Right lobe of liver (tissue), 6 donors: ENCODE data around the gene APPL1. TPM values are rescaled to one million over a fixed set of nuclear protein-coding genes. Genes with fewer than 3 reads are reported as not detected.

ENCODE experiments used
- ATAC-seq, 4 donors: fragments of 200-7000 bp; cut with Tn5 transposase; one replicate each; pipeline ENCODE4 v1.9.1; 2020; ENCODE audit warnings: mild to moderate bottlenecking in 4 of 4, moderate library complexity in 4 of 4
- DNase-seq, 3 donors: peaks; one replicate each; pipeline ENCODE4 v3.0.0-alpha.2; 2020
- H3K27ac ChIP-seq, 3 donors: fragments of 200-600 bp; one replicate each; pipeline ENCODE4 v1.8.0; 2022
- H3K27me3 ChIP-seq, 2 donors: fragments of 200-600 bp; one replicate each; pipeline ENCODE4 v1.8.0; 2022
- H3K36me3 ChIP-seq, 4 donors: fragments of 200-600 bp; sonication (generic) in 1 of 4; one replicate each; pipeline versions ENCODE4 v1.5.1 to v1.8.0; 2017 to 2022; ENCODE audit warnings: control low read depth in 1 of 4
- H3K4me1 ChIP-seq, 4 donors: fragments of 200-600 bp; sonication (generic) in 1 of 4; one replicate each; pipeline versions ENCODE4 v1.5.1 to v1.8.0; 2017 to 2022; ENCODE audit warnings: control low read depth in 1 of 4
- H3K4me3 ChIP-seq, 3 donors: fragments of 200-600 bp; one replicate each; pipeline ENCODE4 v1.8.0; 2022
- H3K9me3 ChIP-seq, 4 donors: fragments of 200-600 bp; sonication (generic) in 1 of 4; one replicate each; pipeline versions ENCODE4 v1.5.1 to v1.8.0; 2017 to 2022; ENCODE audit warnings: control low read depth in 1 of 4
- POLR2A ChIP-seq: fragments of 450-650 bp; IDR thresholded peaks from one replicate; pipeline ENCODE4 v1.6.1; 2017; ENCODE audit warnings: antibody characterized with exemption, mild to moderate bottlenecking
- WGBS: methylation state at CpG from one replicate; pipeline ENCODE4 v1.1.6; 2018; ENCODE audit warnings: low coverage, low lambda C conversion rate; ENCODE audit not compliant: insufficient coverage; ENCODE audit errors: missing lambda C conversion rate; 5-methylcytosine and 5-hydroxymethylcytosine counted together
- intact Hi-C, 2 donors: fragments of 100-400 bp; cut with DNase I; formaldehyde crosslinking; loops; one replicate each; pipeline versions ENCODE4 v1.11.2 to v1.14.1; 2022
- total RNA-seq, 6 experiments: library from RNA; depleted of rRNA in 2 of 6; stranded (reverse); fragments of >200 nt in 2 of 6; fragmentation: NEBNext Ultra II Directional in 3 of 6; extraction: Animal tissue kit (Norgen Biotek cat#: 25700) in 3 of 6; gene quantifications; one replicate each; pipeline versions ENCODE4 v1.1.0 to v1.2.4, GENCODE V29; 2016 to 2023
- TF ChIP-seq, protein P1 (sequence below), 4 donors: fragments of 200-600 bp in 3 of 4; fragments of 450-650 bp in 1 of 4; IDR thresholded peaks; one replicate each; pipeline versions ENCODE4 v1.5.1 to v1.8.0; 2016 to 2022; ENCODE audit warnings: antibody characterized with exemption in 4 of 4, mild to moderate bottlenecking in 2 of 4
- donor health status: DM: no; HTN: yes; CAD: no.
- donor health status: DM: no; HTN: no; CAD: no.
- donor health status: DM: no; HTN: no; CAD: no.
- donor health status: DM: no; HTN: yes; CAD: no.
- donor health status: DM: no; HTN: yes; CAD: no.

APPL1 gene
- total RNA-seq, 6 experiments from 2014 or later: 12.6 to 21.6 (median 16.6) TPM

DNA sequence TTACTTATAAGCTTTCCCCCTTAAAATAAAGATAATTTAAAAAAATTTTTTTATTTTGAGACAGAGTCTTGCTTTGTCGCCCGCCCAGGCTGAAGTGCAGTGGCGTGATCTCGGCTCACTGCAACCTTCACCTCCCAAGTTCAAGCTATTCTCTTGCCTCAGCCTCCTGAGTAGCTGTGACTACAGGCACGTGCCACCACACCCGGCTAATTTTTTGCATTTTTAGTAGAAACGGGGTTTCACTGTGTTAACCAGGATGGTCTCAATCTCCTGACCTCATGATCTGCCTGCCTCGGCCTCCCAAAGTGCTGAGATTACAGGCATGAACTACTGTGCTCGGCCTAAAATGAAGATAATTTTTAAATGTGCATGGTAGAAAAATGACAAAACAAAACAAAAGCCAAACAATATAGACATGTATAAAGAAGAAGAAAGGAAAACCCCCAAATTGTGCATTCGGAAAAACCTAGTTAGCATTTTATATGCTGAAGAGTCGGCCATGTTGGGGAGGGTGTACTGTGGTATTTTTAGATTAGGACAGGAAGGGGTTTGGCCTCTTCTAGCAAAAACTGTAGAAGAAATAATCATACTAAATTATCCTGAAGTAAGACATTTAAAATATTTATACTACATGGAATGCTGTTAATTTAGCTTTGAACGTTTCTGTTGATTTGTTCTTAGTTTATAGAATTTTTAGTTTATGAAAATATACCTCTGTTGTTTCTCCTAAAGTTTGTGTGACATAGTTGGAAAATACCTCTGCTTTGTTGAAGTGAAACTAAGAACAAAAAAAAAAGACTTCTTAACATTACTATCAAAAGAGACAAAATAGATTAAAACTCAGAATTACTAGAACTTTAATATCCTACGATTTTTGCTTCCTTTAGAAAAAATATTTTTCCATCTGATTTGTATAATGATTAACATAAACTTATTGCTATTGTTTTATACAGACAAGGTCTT, 7.4 kb downstream of the APPL1 start:
- Histone ChIP-seq H3K9me3 (no peaks in the 10 kb centered on the region), H3K4me3 (no peak overlapping the region), H3K4me1 (no peaks in the 10 kb centered on the region), H3K27me3 (no peaks in the 10 kb centered on the region), H3K36me3 (peaks cover 0 to 19% (median 10%) of the 10 kb centered on the region in 4 donors), H3K27ac (no peak overlapping the region)
- ATAC-seq (no peak), DNase-seq (no peak)
- TF ChIP-seq, protein P1, sequence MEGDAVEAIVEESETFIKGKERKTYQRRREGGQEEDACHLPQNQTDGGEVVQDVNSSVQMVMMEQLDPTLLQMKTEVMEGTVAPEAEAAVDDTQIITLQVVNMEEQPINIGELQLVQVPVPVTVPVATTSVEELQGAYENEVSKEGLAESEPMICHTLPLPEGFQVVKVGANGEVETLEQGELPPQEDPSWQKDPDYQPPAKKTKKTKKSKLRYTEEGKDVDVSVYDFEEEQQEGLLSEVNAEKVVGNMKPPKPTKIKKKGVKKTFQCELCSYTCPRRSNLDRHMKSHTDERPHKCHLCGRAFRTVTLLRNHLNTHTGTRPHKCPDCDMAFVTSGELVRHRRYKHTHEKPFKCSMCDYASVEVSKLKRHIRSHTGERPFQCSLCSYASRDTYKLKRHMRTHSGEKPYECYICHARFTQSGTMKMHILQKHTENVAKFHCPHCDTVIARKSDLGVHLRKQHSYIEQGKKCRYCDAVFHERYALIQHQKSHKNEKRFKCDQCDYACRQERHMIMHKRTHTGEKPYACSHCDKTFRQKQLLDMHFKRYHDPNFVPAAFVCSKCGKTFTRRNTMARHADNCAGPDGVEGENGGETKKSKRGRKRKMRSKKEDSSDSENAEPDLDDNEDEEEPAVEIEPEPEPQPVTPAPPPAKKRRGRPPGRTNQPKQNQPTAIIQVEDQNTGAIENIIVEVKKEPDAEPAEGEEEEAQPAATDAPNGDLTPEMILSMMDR (IDR thresholded peaks at IDR 0.05): no peak
- no peak for TF ChIP-seq POLR2A
- WGBS: 89% methylated on average over 13 of the region's 13 CpGs
- intact Hi-C loops: no loop called here

DNA sequence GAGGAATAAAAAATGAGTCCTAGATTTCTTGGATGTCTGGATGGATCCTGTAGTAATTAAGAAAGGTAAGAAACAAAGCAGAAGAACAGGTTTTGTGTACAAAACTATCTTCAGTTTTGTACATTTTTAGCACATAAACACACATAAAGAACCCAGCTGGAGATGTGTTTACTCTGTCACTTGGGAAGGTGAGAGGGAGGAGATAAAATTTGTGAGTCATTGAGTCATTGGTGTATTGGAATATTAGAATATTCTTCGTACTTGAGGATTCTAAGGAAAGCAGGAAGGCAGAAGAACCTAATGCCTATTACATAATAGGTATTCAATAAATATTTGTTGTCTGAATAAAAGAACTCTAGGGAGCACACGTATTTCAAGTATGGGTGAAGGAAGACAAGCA, 17.4 kb downstream of the APPL1 start:
- Histone ChIP-seq H3K4me3 (no peak overlapping the region), H3K9me3 (no peaks in the 10 kb centered on the region), H3K36me3 (peaks cover 0 to 66% (median 11%) of the 10 kb centered on the region in 4 donors), H3K27ac (no peak overlapping the region), H3K4me1 (no peaks in the 10 kb centered on the region), H3K27me3 (no peaks in the 10 kb centered on the region)
- ATAC-seq: no peak
- 81% methylated on average over 2 of the region's 2 CpGs for WGBS
- intact Hi-C loops: no loop called here
- DNase-seq: no peak
- TF ChIP-seq, protein P1 (IDR thresholded peaks at IDR 0.05): no peak
- no peak for TF ChIP-seq POLR2A

DNA sequence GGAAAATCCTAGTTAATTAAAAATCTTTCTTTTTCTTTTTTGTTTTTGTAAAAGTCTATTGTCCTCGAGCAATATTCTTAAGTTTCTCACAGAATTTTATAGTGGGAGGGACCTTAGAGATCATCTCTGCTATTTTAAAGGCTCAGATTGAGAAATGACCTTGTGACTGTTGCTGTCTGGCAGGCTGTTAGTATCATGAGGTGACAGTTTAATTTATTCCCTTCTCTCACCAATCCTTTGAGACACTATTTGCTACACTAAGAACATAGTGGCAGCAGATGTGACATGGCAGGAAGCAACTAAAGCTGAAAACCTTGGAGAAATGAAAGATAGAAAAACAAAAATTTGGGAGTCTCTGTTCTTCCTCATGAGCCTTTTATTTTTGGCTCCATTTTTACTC, 24.9 kb downstream of the APPL1 start:
- DNase-seq (no peak), ATAC-seq (no peak)
- H3K27ac ChIP-seq: no peak overlapping the region
- TF ChIP-seq, protein P1 (IDR thresholded peaks at IDR 0.05): no peak
- TF ChIP-seq POLR2A: no peak
- no peaks in the 10 kb centered on the region for H3K9me3 ChIP-seq
- H3K4me1 ChIP-seq: no peaks in the 10 kb centered on the region
- peaks cover 0 to 37% (median 9%) of the 10 kb centered on the region in 4 donors for H3K36me3 ChIP-seq
- intact Hi-C loops: no loop called here
- 79% methylated on average over 1 of the region's 1 CpG for WGBS
- no peak overlapping the region for H3K4me3 ChIP-seq
- no peaks in the 10 kb centered on the region for H3K27me3 ChIP-seq

DNA sequence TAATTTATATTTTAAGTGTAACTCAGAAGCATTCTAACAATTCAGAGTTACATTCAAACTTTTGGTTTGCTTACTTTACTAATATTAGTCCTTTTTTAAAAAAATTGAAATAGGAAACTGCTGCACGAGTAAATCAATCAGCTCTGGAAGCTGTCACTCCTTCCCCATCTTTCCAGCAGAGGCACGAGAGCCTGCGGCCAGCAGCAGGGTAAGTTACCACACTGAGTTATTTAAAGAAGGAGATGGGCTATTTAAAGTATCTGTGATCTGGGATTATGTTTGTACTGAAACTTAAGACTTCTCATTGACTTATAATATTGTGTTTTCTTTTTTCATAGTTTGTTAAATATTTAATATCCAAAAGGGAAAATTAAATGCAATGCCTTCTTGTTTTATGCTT, 29.3 kb downstream of the APPL1 start:
- WGBS: 85% methylated on average over 3 of the region's 3 CpGs
- Histone ChIP-seq H3K4me1 (no peaks in the 10 kb centered on the region), H3K36me3 (peaks cover 0 to 54% (median 27%) of the 10 kb centered on the region in 4 donors), H3K27me3 (no peaks in the 10 kb centered on the region), H3K4me3 (no peak overlapping the region), H3K9me3 (no peaks in the 10 kb centered on the region), H3K27ac (no peak overlapping the region)
- DNase-seq: no peak
- no peak for TF ChIP-seq POLR2A
- TF ChIP-seq, protein P1 (IDR thresholded peaks at IDR 0.05): no peak
- intact Hi-C loops: no loop called here
- no peak for ATAC-seq
